ENCODE results near the gene HOXA13.
A peak's percentile ranks its signal among the peaks of the same experiment; 100 is the strongest.

Gene HOXA13

GRCh38 chr7:27237735-27238334, 37.9 kb upstream of the HOXA13 start:
- DNase-seq (ENCODE audit: low read depth in 2 of 2) = peak in 1 of 2 experiments; percentile 20

GRCh38 chr7:27235387-27236311, 35.8 kb upstream of the HOXA13 start:
- DNase-seq (ENCODE audit: low read depth in 2 of 2) = no peak

GRCh38 chr7:27229448-27229847, 29.6 kb upstream of the HOXA13 start:
- no peak for DNase-seq (ENCODE audit: low read depth in 2 of 2)

- DNase-seq (ENCODE audit: low read depth in 2 of 2) = no peak
Observed at GRCh38 chr7:27224983-27225934, 25.4 kb upstream of the HOXA13 start.

GRCh38 chr7:27223941-27224575, 24.2 kb upstream of the HOXA13 start:
- no peak for DNase-seq (ENCODE audit: low read depth in 2 of 2)

GRCh38 chr7:27221201-27221797, 21.4 kb upstream of the HOXA13 start:
- DNase-seq (ENCODE audit: low read depth in 2 of 2) = no peak

- DNase-seq (ENCODE audit: low read depth in 2 of 2) = no peak
Observed at GRCh38 chr7:27220440-27220955, 20.6 kb upstream of the HOXA13 start.

- DNase-seq (ENCODE audit: low read depth in 2 of 2) = no peak
Observed at GRCh38 chr7:27219821-27220220, 19.9 kb upstream of the HOXA13 start.

GRCh38 chr7:27217951-27218350, 18.1 kb upstream of the HOXA13 start:
- DNase-seq (ENCODE audit: low read depth in 2 of 2) = no peak

- no peak for DNase-seq (ENCODE audit: low read depth in 2 of 2)
Observed at GRCh38 chr7:27215356-27215755, 15.5 kb upstream of the HOXA13 start.

GRCh38 chr7:27214239-27214950, 14.5 kb upstream of the HOXA13 start:
- DNase-seq (ENCODE audit: low read depth in 2 of 2) = no peak

- no peak for DNase-seq (ENCODE audit: low read depth in 2 of 2)
Observed at GRCh38 chr7:27213433-27214238, 13.7 kb upstream of the HOXA13 start.

GRCh38 chr7:27212497-27213432, 12.9 kb upstream of the HOXA13 start:
- DNase-seq (ENCODE audit: low read depth in 2 of 2) = peak in 1 of 2 experiments; percentile 20

GRCh38 chr7:27211764-27212204, 11.9 kb upstream of the HOXA13 start:
- no peak for DNase-seq (ENCODE audit: low read depth in 2 of 2)

- no peak for DNase-seq (ENCODE audit: low read depth in 2 of 2)
Observed at GRCh38 chr7:27211084-27211446, 11.2 kb upstream of the HOXA13 start.

GRCh38 chr7:27210441-27211083, 10.7 kb upstream of the HOXA13 start:
- no peak for DNase-seq (ENCODE audit: low read depth in 2 of 2)

GRCh38 chr7:27209933-27210440, 10.1 kb upstream of the HOXA13 start:
- no peak for DNase-seq (ENCODE audit: low read depth in 2 of 2)

All from fibroblast of skin of left quadriceps (primary cell).